ENCODE data around the gene SHISAL1.

SHISAL1 gene

DNA sequence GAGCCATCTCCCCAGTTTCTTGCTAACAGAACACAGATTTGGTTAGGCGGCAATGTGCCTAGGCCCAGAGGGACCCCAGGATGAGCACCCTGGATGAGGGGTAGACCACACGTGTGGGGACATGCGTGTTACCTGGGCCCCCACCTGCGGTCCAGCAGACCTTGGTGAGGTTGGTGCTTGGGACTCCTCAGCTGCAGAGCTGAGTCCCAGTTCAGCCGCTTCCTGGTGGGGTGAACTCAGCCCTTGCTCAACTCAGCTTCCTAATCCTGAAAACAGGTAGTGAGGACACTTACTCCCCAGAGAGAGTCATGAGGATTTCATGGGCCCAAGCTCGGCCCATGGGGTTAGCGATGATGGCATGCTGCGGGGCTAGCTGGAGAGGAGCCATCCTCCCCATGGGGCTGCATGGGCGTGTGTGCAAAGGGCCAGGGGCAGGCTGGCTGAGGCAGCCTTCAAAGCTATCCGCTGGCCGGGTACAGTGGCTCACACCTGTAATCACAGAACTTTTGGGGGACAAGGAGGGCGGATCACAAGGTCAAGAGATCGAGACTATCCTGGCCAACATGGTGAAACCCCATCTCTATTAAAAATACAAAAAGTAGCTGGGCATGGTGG, 46.9 kb upstream of the SHISAL1 start:
- H3K36me3 ChIP-seq (ENCODE audit: low read depth) = no peaks in the 10 kb centered on the region
- H3K27ac ChIP-seq (ENCODE audit: poor library complexity, severe bottlenecking) = peak overlapping the region; percentile 98
- no peaks in the 10 kb centered on the region for H3K9me3 ChIP-seq (ENCODE audit: severe bottlenecking)
- no peak overlapping the region for H3K4me3 ChIP-seq (ENCODE audit: severe bottlenecking)
- H3K4me1 ChIP-seq (ENCODE audit: insufficient read depth, poor library complexity, severe bottlenecking) = peaks cover 35% of the 10 kb centered on the region
- no peak for TF ChIP-seq CTCF (IDR thresholded peaks at IDR 0.05; ENCODE audit: poor library complexity, severe bottlenecking)
- H3K27me3 ChIP-seq (ENCODE audit: insufficient read depth, poor library complexity, severe bottlenecking) = no peaks in the 10 kb centered on the region
- DNase-seq (ENCODE audit: low spot score) (peak; percentile 30), ATAC-seq (ENCODE audit: low read depth) (no peak)

DNA sequence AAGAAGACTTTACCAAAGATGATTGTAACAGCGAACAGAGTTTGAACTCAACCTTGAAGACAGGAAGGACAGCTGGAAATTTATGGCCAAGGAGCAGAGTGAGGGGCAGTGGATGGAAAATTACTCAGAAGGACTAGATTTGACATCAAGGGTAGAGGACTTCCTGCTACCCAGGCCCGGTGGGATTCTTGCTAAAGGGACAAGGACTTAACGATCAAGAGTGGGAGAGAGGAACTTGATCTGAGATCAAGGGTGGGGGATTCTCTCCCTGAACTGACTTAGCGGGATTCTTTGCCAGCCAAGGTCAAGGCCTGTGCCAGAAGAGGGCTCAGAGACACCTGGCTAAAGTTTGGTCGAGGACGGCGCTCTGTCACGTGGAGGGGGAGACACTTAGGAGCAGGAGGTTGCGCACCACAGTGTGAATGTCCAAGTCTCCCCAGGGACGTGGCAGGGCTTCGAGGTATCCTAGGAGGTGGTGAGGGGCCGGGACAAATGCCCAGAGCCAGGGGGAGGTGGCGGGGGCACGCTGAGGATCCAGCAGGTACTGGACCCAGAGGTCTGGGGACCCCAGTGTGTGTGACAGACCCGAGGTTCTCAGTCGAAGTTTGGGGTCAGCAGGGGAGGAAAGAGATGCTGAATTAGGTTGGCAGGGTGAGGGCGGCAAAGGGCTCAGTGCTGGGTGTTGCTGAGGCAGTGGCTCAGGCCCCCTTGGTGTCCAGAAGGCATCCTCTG, 46.1 kb upstream of the SHISAL1 start:
- H3K27ac ChIP-seq (ENCODE audit: poor library complexity, severe bottlenecking) = peak overlapping the region; percentile 98
- no peak for TF ChIP-seq CTCF (IDR thresholded peaks at IDR 0.05; ENCODE audit: poor library complexity, severe bottlenecking)
- no peak overlapping the region for H3K4me3 ChIP-seq (ENCODE audit: severe bottlenecking)
- H3K9me3 ChIP-seq (ENCODE audit: severe bottlenecking) = no peaks in the 10 kb centered on the region
- DNase-seq (ENCODE audit: low spot score) (peak; percentile 44), ATAC-seq (ENCODE audit: low read depth) (no peak)
- H3K4me1 ChIP-seq (ENCODE audit: insufficient read depth, poor library complexity, severe bottlenecking) = peaks cover 34% of the 10 kb centered on the region
- no peaks in the 10 kb centered on the region for H3K36me3 ChIP-seq (ENCODE audit: low read depth)
- H3K27me3 ChIP-seq (ENCODE audit: insufficient read depth, poor library complexity, severe bottlenecking) = no peaks in the 10 kb centered on the region

DNA sequence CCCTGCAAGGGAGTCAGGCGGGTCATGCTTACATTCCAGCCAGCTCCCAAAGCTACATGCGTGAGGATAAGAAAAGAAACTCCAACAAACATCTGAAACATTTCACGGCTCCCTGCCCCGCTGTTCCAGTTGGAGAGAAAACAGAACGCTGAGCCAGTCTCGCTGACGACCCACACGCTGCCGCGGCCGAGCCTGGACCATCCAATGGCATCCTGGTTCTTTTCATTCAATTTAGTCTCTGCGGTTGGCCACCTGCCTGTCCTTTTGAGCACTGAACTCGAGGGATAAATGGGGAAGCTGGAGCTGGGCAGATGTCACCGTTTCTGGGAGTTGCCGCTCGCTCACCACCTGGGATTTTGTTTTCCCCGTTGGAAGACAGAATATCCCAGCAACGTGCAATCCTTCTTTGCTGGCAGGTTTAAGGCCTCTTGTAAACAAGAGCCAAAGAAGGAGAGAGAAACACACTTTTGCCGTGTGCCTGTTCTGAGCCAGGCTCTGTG, 45.3 kb upstream of the SHISAL1 start:
- Histone ChIP-seq H3K36me3 (ENCODE audit: low read depth) (no peaks in the 10 kb centered on the region), H3K27ac (ENCODE audit: poor library complexity, severe bottlenecking) (no peak overlapping the region), H3K4me1 (ENCODE audit: insufficient read depth, poor library complexity, severe bottlenecking) (peaks cover 28% of the 10 kb centered on the region), H3K27me3 (ENCODE audit: insufficient read depth, poor library complexity, severe bottlenecking) (no peaks in the 10 kb centered on the region), H3K4me3 (ENCODE audit: severe bottlenecking) (no peak overlapping the region), H3K9me3 (ENCODE audit: severe bottlenecking) (no peaks in the 10 kb centered on the region)
- no peak for ATAC-seq (ENCODE audit: low read depth)
- peak; percentile 27 for DNase-seq (ENCODE audit: low spot score)
- TF ChIP-seq CTCF (IDR thresholded peaks at IDR 0.05; ENCODE audit: poor library complexity, severe bottlenecking) = no peak

DNA sequence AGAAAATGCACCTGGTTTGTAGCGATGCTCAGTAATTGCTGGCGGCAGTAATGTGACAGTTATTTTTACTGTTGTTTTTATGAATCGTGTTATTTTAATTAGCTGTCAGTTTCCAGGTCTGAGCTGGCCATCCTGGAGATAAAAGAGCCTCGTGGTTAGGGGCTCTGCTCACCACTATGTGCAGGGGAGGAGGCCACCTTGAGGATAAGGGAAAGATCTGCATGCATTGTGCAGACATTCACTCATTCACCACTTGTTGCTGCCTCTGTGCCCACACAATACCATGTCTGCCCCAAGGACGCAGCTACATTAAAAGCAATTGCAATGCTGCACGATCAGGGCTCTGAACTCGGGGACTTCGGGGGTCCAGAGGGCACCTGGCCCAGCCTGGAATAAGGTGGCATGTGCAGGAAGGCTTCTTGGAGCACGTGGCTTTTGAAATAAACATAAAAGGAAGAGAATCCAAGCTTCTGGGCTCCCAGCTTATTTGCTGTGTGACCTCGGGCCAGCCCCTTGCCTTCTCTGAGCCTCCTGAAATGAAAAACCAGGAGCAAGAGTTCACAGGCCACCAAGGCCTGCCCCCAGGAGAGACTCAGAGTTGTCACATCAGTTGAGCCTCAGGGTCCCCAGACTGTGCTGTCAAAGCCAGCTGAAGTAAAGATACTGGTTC, 44.7 kb upstream of the SHISAL1 start:
- DNase-seq (ENCODE audit: low spot score) (peak; percentile 8), ATAC-seq (ENCODE audit: low read depth) (no peak)
- Histone ChIP-seq H3K36me3 (ENCODE audit: low read depth) (no peaks in the 10 kb centered on the region), H3K4me3 (ENCODE audit: severe bottlenecking) (no peak overlapping the region), H3K27ac (ENCODE audit: poor library complexity, severe bottlenecking) (no peak overlapping the region), H3K4me1 (ENCODE audit: insufficient read depth, poor library complexity, severe bottlenecking) (peaks cover 22% of the 10 kb centered on the region), H3K9me3 (ENCODE audit: severe bottlenecking) (no peaks in the 10 kb centered on the region), H3K27me3 (ENCODE audit: insufficient read depth, poor library complexity, severe bottlenecking) (no peaks in the 10 kb centered on the region)
- no peak for TF ChIP-seq CTCF (IDR thresholded peaks at IDR 0.05; ENCODE audit: poor library complexity, severe bottlenecking)
